ENCODE results near the gene MIA2.
"Not testable (repeated sequence)": the region's sequence is repeated elsewhere in the genome, so short reads cannot be mapped to it uniquely, and the experiment has no call there.

MIA2 gene

DNA sequence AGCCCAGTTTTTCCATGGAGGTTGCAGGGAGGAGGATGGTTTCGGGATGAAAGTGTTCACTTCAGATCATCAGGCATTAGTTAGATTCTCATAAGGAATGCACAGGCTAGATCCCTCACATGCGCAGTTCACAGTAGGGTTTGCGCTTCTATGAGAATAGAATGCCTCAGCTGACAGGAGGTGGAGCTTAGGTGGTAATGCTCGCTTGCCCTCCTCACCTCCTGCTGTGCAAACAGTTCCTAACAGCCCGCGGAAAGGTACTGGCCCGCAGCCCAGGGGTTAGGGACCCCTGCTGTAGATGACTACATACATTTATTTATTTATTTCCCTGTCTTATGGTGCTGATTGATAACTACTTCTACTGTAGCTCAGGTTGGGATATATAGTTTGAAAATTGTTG is 105.3 kb downstream of the MIA2 start:
- DNase-seq (ENCODE audit: low read depth in 2 of 2): no peak
- H3K4me3 ChIP-seq (replicated peaks in 1 of 2; ENCODE audit: low read depth in 2 of 2, low read length in 2 of 2): no peak overlapping the region
- no peak for TF ChIP-seq CTCF (IDR thresholded peaks at IDR 0.05; ENCODE audit: low read depth, low read length)

DNA sequence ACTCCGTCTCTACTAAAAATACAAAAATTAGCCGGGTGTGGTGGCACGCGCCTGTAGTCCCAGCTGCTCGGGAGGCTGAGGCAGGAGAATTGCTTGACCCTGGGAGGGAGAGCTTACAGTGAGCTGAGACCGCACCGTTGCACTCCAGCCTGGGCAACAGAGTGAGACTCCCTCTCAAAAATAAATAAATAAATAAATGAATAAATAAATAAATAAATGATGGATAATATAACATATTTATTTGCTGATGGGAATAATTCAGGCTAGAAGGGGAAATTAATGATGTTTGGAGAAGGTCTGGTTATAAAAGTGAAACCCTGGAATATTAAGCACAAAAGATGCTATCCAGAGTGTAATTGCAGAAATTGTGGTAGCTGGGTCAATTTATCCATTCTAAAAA is 107.4 kb downstream of the MIA2 start:
- DNase-seq (ENCODE audit: low read depth in 2 of 2); H3K4me3 ChIP-seq (replicated peaks in 1 of 2; ENCODE audit: low read depth in 2 of 2, low read length in 2 of 2): not testable (repeated sequence)

DNA sequence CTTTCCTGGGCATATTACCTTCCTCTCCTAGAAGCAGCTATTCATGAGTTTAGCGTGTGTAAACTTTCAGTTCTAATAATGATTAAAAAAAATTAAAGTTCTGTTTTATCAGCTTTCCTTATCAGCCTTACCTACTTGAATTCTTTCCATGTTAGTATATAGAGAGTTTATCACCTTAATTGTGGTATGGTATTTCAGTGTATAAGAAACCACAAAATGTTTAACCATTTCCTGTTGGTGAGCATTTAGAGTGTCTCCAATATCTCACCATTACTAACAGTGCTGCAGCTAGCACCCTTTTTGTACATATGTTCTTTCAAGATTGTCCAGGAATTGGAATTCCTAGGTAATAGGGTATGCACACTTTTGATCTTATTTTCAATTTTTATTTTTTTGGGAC is 109.1 kb downstream of the MIA2 start:
- TF ChIP-seq CTCF (IDR thresholded peaks at IDR 0.05; ENCODE audit: low read depth, low read length): no peak
- H3K4me3 ChIP-seq (replicated peaks in 1 of 2; ENCODE audit: low read depth in 2 of 2, low read length in 2 of 2): no peak overlapping the region
- no peak for DNase-seq (ENCODE audit: low read depth in 2 of 2)

- no peak for TF ChIP-seq CTCF (IDR thresholded peaks at IDR 0.05; ENCODE audit: low read depth, low read length)
- H3K4me3 ChIP-seq (replicated peaks in 1 of 2; ENCODE audit: low read depth in 2 of 2, low read length in 2 of 2): no peak overlapping the region
- no peak for DNase-seq (ENCODE audit: low read depth in 2 of 2)
Measured at GRCh38 chr14:39343614-39344013, 109.9 kb downstream of the MIA2 start.

DNA sequence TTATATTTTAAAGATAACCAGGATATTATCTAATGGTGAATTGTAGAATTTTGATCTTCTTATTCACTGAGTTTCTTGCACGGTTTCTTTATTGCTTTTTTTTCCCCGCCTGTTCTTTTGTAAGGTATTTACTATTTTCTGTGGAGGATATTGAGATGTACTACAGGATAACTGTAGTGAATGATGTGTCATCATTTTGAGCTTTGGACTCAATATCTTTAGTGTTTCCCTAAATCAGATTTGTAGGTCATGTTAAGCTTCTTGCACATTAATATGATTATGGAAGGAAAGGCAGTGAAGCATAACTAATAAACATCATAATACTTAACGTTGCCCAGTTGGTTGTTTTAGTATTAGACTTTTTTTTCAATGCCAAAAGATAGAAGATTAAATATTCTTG is 117.2 kb downstream of the MIA2 start:
- no peak for TF ChIP-seq CTCF (IDR thresholded peaks at IDR 0.05; ENCODE audit: low read depth, low read length)
- H3K4me3 ChIP-seq (replicated peaks in 1 of 2; ENCODE audit: low read depth in 2 of 2, low read length in 2 of 2): no peak overlapping the region
- no peak for DNase-seq (ENCODE audit: low read depth in 2 of 2)

- peak in 1 of 2 donors; percentile 85 for DNase-seq (ENCODE audit: low read depth in 2 of 2)
- no peak overlapping the region for H3K4me3 ChIP-seq (replicated peaks in 1 of 2; ENCODE audit: low read depth in 2 of 2, low read length in 2 of 2)
- TF ChIP-seq CTCF (IDR thresholded peaks at IDR 0.05; ENCODE audit: low read depth, low read length): no peak
Measured at GRCh38 chr14:39351708-39352107, 118.0 kb downstream of the MIA2 start.

DNA sequence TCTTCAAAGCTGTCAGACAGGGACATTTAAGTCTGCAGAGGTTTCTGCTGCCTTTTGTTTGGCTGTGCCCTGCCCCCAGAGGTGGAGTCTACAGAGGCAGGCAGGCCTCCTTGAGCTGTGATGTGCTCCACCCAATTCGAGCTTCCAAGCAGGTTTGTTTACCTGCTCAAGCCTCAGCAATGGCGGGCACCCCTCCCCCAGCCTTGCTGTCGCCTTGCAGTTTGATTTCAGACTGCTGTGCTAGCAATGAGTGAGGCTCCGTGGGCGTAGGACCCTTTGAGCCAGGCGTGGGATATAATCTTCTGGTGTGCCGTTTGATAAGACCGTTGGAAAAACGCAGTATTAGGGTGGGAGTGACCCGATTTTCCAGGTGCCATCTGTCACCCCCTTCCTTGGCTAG is 125.4 kb downstream of the MIA2 start:
- not testable (repeated sequence) for DNase-seq (ENCODE audit: low read depth in 2 of 2); H3K4me3 ChIP-seq (replicated peaks in 1 of 2; ENCODE audit: low read depth in 2 of 2, low read length in 2 of 2)

DNA sequence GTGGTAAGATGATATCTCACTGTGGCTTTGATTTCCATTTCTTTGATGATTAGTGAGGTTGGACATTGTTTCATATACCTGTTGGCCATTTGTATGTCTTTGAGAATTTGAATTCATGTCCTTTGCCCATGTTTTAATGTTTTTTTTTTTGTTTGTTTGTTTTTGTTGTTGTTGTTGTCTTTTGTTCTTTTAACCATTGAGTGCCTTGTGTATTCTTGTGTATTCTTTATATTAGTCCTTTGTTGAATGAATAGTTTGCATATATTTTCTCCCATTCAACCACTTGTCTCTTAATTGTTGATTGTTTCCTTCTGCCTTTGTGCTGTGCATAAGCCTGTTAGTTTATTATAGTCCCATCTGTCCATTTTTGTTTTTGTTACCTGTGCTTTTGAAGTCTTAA is 126.6 kb downstream of the MIA2 start:
- no peak for DNase-seq (ENCODE audit: low read depth in 2 of 2)
- TF ChIP-seq CTCF (IDR thresholded peaks at IDR 0.05; ENCODE audit: low read depth, low read length): no peak
- no peak overlapping the region for H3K4me3 ChIP-seq (replicated peaks in 1 of 2; ENCODE audit: low read depth in 2 of 2, low read length in 2 of 2)

DNA sequence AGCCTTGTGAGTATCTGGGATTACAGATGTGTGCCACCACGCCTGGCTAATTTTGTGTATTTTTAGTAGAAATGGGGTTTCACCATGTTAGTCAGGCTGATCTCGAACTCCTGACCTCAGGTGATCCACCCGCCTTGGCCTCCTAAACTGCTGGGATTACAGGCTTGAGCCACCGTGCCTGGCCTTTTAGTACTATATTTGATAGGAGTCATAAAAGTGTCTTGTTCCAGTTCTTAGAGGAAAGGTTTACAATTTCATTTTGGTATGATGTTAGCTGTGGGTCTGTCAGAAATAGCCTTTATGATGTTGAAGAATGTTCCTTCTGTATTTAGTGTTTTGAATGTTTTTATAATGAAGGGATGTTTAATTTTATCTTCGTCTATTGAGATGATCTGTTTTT is 127.8 kb downstream of the MIA2 start:
- H3K4me3 ChIP-seq (replicated peaks in 1 of 2; ENCODE audit: low read depth in 2 of 2, low read length in 2 of 2); DNase-seq (ENCODE audit: low read depth in 2 of 2): not testable (repeated sequence)

Measured in cardiac fibroblast (primary cell).